ENCODE data around the gene PTPN2. TPM values are rescaled to one million over a fixed set of nuclear protein-coding genes. Genes with fewer than 3 reads are reported as not detected.

PTPN2 gene
- total and polyA plus RNA-seq, 4 donors: 47.8 to 79.9 (median 64.3) TPM

GRCh38 chr18:12924616-12925015 lies 40.6 kb upstream of the PTPN2 start:
- TF ChIP-seq, protein P1, sequence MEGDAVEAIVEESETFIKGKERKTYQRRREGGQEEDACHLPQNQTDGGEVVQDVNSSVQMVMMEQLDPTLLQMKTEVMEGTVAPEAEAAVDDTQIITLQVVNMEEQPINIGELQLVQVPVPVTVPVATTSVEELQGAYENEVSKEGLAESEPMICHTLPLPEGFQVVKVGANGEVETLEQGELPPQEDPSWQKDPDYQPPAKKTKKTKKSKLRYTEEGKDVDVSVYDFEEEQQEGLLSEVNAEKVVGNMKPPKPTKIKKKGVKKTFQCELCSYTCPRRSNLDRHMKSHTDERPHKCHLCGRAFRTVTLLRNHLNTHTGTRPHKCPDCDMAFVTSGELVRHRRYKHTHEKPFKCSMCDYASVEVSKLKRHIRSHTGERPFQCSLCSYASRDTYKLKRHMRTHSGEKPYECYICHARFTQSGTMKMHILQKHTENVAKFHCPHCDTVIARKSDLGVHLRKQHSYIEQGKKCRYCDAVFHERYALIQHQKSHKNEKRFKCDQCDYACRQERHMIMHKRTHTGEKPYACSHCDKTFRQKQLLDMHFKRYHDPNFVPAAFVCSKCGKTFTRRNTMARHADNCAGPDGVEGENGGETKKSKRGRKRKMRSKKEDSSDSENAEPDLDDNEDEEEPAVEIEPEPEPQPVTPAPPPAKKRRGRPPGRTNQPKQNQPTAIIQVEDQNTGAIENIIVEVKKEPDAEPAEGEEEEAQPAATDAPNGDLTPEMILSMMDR (IDR thresholded peaks at IDR 0.05; ENCODE audit: control extremely low read depth, extremely low read depth): no peak
- Histone ChIP-seq H3K4me3 (no peak overlapping the region), H3K27me3 (ENCODE audit: control insufficient read depth in 3 of 3, insufficient read depth in 3 of 3, low read length in 2 of 3) (no peaks in the 10 kb centered on the region), H3K9ac (ENCODE audit: insufficient read depth in 1 of 2, low read length in 2 of 2) (no peak overlapping the region), H3K4me1 (ENCODE audit: control insufficient read depth in 5 of 5, insufficient read depth in 5 of 5, low read length in 5 of 5) (peaks cover 0 to 4% (median 0%) of the 10 kb centered on the region in 5 donors), H3K36me3 (ENCODE audit: control insufficient read depth in 4 of 4, insufficient read depth in 4 of 4, low read length in 4 of 4) (no peaks in the 10 kb centered on the region), H3K9me3 (ENCODE audit: control insufficient read depth in 4 of 4, insufficient read depth in 3 of 4, low read length in 3 of 4) (no peaks in the 10 kb centered on the region), H3K27ac (ENCODE audit: low read depth in 1 of 2, low read length in 1 of 2) (no peak overlapping the region)
- no peak for ATAC-seq (ENCODE audit: insufficient read depth, low FRiP score)
- DNase-seq: no peak
- WGBS, 2 donors: 78 to 89% methylated on average over 6 of the region's 6 CpGs

DNA sequence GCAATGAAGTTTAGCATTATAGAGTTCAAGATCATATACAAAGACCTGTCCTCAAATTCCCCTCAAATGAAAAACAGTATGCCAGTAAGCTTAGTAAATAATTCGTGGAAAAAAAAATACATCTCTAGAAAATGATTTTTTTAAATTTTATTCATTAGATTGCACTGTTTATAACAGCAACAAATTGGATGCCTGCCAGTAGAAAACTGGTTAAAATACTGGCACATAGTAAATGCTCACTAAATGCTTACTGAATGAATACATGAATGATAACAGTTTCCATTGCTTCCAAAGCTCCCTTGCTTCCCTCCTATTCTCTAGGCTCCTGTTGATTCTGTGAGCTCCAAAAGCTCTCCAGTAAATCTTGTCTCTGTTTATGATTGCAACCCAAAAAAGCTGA lies 38.2 kb upstream of the PTPN2 start:
- 82 to 92% methylated on average over 1 of the region's 1 CpG for WGBS, 2 donors

DNA sequence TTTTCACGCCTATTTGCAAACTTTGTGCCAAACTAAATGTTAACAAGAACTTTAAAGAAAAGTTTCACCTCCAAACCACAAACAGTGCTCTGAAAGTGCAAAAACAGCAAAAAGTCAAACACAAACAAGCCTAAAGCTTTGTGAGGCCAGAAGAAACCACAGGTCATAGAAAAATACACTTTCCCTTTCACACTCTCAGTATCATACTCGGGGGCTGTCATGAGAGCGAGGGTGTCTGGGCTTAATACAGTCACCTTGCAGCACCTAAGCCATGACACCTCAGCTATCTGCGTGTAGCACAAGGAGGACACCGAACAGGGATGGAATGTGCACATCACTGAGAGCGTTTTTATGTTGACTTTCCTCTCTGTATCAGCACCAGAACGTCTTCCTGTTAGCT lies 37.1 kb upstream of the PTPN2 start:
- WGBS, 2 donors: 58 to 69% methylated on average over 7 of the region's 7 CpGs
- H3K36me3 ChIP-seq (ENCODE audit: control insufficient read depth in 4 of 4, insufficient read depth in 4 of 4, low read length in 4 of 4): no peaks in the 10 kb centered on the region
- ATAC-seq (ENCODE audit: insufficient read depth, low FRiP score) (no peak), DNase-seq (no peak)
- H3K27ac ChIP-seq (ENCODE audit: low read depth in 1 of 2, low read length in 1 of 2): no peak overlapping the region
- H3K4me3 ChIP-seq: no peak overlapping the region
- TF ChIP-seq, protein P1 (IDR thresholded peaks at IDR 0.05; ENCODE audit: control extremely low read depth, extremely low read depth): no peak
- H3K9me3 ChIP-seq (ENCODE audit: control insufficient read depth in 4 of 4, insufficient read depth in 3 of 4, low read length in 3 of 4): no peaks in the 10 kb centered on the region
- no peaks in the 10 kb centered on the region for H3K27me3 ChIP-seq (ENCODE audit: control insufficient read depth in 3 of 3, insufficient read depth in 3 of 3, low read length in 2 of 3)
- no peaks in the 10 kb centered on the region for H3K4me1 ChIP-seq (ENCODE audit: control insufficient read depth in 5 of 5, insufficient read depth in 5 of 5, low read length in 5 of 5)
- no peak overlapping the region for H3K9ac ChIP-seq (ENCODE audit: insufficient read depth in 1 of 2, low read length in 2 of 2)

More for the DNA sequence above, 38.2 kb upstream of the PTPN2 start:
- no peak overlapping the region for H3K4me3 ChIP-seq
- no peaks in the 10 kb centered on the region for H3K4me1 ChIP-seq (ENCODE audit: control insufficient read depth in 5 of 5, insufficient read depth in 5 of 5, low read length in 5 of 5)
- ATAC-seq (ENCODE audit: insufficient read depth, low FRiP score) (no peak), DNase-seq (no peak)
- H3K9ac ChIP-seq (ENCODE audit: insufficient read depth in 1 of 2, low read length in 2 of 2): no peak overlapping the region
- TF ChIP-seq, protein P1 (IDR thresholded peaks at IDR 0.05; ENCODE audit: control extremely low read depth, extremely low read depth): no peak
- no peaks in the 10 kb centered on the region for H3K9me3 ChIP-seq (ENCODE audit: control insufficient read depth in 4 of 4, insufficient read depth in 3 of 4, low read length in 3 of 4)
- H3K27me3 ChIP-seq (ENCODE audit: control insufficient read depth in 3 of 3, insufficient read depth in 3 of 3, low read length in 2 of 3): no peaks in the 10 kb centered on the region
- H3K27ac ChIP-seq (ENCODE audit: low read depth in 1 of 2, low read length in 1 of 2): no peak overlapping the region
- no peaks in the 10 kb centered on the region for H3K36me3 ChIP-seq (ENCODE audit: control insufficient read depth in 4 of 4, insufficient read depth in 4 of 4, low read length in 4 of 4)
